Measurements from ENCODE around the gene SLC49A3.

The SLC49A3 gene

DNA sequence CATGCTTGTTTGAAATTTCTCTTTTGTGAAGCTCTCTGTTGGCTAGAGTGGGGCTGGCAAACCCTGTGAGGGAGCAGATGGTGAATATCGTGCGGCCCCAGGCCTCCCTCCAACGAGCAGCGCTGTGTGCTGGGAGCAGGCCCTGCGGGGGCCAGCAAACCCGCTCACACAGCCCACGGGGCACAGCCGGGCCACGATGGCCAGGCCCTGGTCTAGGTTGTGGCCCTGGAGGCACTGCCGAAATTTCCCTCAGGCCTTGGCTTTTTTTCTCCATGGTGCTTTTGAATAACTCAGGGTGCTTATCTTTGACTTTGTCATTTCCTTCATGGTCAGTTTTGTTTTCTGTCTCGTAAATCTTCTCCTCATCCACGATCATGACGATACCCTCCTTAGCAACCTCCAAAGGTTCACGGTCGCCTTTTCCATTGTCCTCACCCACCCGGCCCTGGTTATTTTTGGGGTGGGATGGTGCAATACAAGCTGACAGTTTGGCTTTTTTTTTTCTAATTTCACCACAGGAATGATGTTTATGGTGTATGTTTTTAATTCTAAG lies 37.4 kb upstream of the SLC49A3 start:
- peak; percentile 34 for DNase-seq (ENCODE audit: low read depth)
- H3K4me3 ChIP-seq (ENCODE audit: low read depth, low read length): no peak overlapping the region
- TF ChIP-seq, protein P1, sequence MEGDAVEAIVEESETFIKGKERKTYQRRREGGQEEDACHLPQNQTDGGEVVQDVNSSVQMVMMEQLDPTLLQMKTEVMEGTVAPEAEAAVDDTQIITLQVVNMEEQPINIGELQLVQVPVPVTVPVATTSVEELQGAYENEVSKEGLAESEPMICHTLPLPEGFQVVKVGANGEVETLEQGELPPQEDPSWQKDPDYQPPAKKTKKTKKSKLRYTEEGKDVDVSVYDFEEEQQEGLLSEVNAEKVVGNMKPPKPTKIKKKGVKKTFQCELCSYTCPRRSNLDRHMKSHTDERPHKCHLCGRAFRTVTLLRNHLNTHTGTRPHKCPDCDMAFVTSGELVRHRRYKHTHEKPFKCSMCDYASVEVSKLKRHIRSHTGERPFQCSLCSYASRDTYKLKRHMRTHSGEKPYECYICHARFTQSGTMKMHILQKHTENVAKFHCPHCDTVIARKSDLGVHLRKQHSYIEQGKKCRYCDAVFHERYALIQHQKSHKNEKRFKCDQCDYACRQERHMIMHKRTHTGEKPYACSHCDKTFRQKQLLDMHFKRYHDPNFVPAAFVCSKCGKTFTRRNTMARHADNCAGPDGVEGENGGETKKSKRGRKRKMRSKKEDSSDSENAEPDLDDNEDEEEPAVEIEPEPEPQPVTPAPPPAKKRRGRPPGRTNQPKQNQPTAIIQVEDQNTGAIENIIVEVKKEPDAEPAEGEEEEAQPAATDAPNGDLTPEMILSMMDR (conservative IDR thresholded peaks at IDR 0.05; ENCODE audit: low read depth, low read length): no peak

DNA sequence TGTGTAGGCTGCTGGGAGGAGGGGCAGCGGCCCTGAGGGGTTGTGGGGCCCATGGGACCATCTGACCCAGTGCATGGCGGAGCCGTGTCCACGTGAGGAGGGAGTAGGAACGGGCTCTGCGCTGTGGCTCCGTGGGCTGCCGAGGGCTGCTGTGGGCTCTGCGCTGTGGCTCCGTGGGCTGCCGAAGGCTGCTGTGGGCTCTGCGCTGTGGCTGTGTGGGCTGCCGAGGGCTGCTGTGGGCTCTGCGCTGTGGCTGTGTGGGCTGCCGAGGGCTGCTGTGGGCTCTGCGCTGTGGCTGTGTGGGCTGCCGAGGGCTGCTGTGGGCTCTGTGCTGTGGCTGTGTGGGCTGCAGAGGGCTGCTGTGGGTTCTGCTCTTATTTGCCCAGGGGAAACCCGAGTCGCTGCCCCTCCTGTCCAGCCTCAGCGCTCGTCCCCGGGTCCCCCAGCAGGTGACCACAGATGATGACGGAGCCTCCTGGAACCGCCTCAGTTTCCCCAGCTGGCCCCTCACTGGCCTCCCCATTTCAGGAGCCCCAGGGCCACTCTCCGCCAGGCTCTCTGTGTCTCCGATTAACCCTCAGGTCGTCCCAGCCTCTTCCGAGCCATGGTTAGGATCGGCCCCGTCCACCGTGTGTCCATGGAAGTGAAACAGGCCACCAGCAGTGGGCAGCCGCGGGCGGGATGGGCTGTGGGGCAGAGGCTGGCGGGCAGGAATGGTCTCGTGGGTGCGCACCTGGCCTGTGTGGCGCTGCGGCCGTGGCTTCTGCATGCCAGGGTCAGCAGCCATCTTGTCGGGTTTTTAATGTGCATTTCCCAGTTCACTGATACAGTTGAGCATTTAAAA lies 36.7 kb upstream of the SLC49A3 start:
- no peak for DNase-seq (ENCODE audit: low read depth)
- no peak overlapping the region for H3K4me3 ChIP-seq (ENCODE audit: low read depth, low read length)
- TF ChIP-seq, protein P1 (conservative IDR thresholded peaks at IDR 0.05; ENCODE audit: low read depth, low read length): no peak

DNA sequence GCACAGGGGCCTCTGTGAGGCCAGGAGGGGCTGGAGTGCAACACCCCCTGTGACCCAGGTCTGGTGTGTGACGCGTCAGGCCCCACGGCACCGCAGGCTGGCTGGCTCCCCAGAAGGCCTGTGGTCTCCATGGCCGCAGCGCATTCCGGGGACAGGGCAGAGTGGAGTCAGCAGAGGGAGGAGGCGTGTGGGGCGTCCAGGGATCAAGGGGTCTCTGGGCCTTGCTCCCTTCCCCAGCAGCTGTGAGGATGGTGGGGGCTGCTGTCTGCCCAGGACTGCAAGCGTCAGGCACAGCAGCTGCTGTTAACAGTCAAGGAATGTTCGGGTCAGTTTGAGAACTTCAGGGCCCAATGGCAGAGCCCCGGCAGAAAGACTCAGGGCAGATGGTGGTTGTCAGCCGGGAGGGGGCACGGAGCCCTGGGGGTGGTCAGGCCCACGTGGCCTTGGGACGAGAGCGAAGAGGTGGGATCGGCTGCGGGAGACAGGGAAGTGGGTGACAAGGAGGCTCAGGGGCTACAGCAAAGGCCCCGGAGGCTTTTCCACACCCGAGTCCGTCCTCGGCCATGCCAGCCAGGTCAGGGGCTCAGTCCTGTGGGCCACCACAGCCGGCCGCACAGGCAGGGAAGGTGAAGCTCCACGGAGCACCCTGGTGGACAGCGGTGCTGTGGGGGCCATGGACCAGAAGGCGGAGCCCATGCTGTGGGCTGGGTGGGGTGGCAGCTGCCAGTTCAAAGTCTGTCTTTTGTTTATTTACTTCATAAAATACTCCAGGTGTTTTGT lies 35.0 kb upstream of the SLC49A3 start:
- no peak for DNase-seq (ENCODE audit: low read depth)
- H3K4me3 ChIP-seq (ENCODE audit: low read depth, low read length): no peak overlapping the region
- TF ChIP-seq, protein P1 (conservative IDR thresholded peaks at IDR 0.05; ENCODE audit: low read depth, low read length): no peak

DNA sequence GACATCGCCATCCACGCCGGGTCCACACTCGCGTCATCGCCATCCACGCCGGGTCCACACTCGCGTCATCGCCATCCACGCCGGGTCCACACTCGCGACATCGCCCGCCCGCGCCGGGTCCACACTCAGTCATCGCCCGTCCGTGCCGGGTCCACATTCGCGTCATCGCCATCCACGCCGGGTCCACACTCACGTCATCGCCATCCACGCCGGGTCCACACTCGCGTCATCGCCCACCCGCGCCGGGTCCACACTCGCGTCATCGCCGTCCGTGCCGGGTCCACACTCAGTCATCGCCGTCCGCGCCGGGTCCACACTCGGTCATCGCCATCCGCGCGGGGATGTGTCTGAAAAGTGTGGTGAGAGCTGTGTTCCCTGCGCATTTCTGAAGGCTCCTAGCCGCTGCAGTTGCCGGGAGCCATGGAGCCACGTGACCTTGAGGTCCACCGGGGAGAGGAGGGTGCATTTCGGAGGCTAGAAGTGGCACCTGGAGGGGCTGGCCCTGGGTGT lies 34.0 kb upstream of the SLC49A3 start:
- TF ChIP-seq, protein P1 (conservative IDR thresholded peaks at IDR 0.05; ENCODE audit: low read depth, low read length): no peak
- no peak overlapping the region for H3K4me3 ChIP-seq (ENCODE audit: low read depth, low read length)
- no peak for DNase-seq (ENCODE audit: low read depth)

DNA sequence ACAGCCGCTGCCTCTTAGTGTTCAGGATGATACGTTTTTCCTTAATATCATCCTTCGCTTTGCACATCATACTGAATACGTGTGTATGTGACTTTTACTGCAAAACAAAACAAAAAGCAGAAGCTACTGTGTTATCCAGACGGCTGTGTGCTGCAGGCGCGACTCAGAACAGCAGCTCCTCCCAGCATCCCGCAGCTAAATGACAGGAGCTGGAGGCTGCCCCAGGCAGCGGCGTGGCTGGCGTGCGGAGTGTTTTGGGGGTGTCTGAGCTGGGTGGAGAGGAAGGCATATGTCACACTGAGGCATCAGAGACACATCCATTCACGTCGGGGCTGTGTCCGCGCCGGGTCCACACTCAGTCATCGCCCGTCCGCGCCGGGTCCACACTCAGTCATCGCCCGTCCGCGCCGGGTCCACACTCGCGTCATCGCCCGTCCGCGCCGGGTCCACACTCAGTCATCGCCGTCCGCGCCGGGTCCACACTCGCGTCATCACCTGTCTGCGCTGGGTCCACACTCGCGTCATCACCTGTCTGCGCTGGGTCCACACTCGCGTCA lies 33.3 kb upstream of the SLC49A3 start:
- TF ChIP-seq, protein P1 (conservative IDR thresholded peaks at IDR 0.05; ENCODE audit: low read depth, low read length): no peak
- no peak for DNase-seq (ENCODE audit: low read depth)

DNA sequence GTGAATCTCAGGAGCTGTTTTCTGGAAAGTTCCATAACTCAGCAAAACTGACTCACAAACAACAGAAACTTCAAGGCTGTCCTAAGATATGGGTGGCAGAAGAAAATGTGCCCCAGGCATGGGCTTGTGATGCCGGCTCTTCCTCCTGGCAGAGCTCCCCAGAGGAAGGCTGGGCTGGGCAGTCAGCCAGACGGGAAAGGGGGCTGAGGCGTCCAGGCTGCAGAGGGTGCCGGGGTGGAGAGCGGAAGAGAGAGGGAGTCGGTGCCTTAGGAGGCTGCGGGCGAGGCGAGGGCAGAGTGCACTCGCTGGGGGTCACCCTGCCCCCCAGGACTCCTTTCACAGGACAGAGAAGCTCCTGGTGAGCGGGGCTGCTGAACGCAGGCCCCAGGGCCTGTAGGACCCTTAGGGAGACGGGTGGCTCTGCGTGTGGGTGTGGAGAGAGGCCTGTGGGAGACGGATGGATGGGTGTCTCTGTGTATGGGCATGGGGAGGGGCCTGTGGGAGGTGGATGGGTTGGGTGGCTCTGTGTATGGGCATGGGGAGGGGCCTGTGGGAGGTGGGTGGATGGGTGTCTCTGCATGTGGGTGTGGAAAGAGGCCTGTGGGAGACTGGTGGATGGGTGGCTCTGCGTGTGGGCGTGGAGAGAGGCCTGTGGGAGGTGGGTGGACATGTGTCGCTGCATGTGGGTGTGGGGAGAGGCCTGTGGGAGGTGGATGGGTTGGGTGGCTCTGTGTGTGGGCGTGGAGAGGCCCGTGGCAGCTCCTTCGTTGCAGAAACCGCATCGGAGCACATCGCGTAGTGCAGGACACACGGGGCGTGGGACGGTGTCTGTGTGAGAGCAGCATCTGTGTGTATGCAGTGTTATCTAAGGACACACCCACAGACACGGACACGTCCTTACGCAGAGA lies 32.6 kb upstream of the SLC49A3 start:
- no peak for DNase-seq (ENCODE audit: low read depth)
- TF ChIP-seq, protein P1 (conservative IDR thresholded peaks at IDR 0.05; ENCODE audit: low read depth, low read length): no peak
- no peak overlapping the region for H3K4me3 ChIP-seq (ENCODE audit: low read depth, low read length)

More for the DNA sequence above, 33.3 kb upstream of the SLC49A3 start:
- H3K4me3 ChIP-seq (ENCODE audit: low read depth, low read length): no peak overlapping the region

All from choroid plexus epithelial cell (primary cell).